NCI-H2196 (cell line): Measurements from ENCODE around the gene PPP6R2.

Experiments used
- DNase-seq: peaks from one replicate; lab custom pipeline; 2025; ENCODE audit not compliant: unreplicated experiment; lab: John Stamatoyannopoulos, UW

PPP6R2 gene

GRCh38 chr22:50342651-50343540 is at the start of gene PPP6R2:
TSS of gene PPP6R2 (plus strand) at chr22:50343327. CDS start at chr22:50393909, 50,582 bp downstream.
- peak; percentile 61 for DNase-seq

- DNase-seq, result no peak
Observed at GRCh38 chr22:50293441-50294318, 49.4 kb upstream of the PPP6R2 start.

GRCh38 chr22:50294319-50294656 is 48.8 kb upstream of the PPP6R2 start:
- DNase-seq, result no peak

- no peak for DNase-seq
Observed at GRCh38 chr22:50296658-50297490, 46.3 kb upstream of the PPP6R2 start.

GRCh38 chr22:50297510-50298265 is 45.4 kb upstream of the PPP6R2 start:
- no peak for DNase-seq

- DNase-seq, result no peak
Observed at GRCh38 chr22:50298266-50298637, 44.9 kb upstream of the PPP6R2 start.

GRCh38 chr22:50298937-50299784 is 44.0 kb upstream of the PPP6R2 start:
- DNase-seq, result no peak

GRCh38 chr22:50299785-50300619 is 43.1 kb upstream of the PPP6R2 start:
- DNase-seq, result no peak

GRCh38 chr22:50300620-50301257 is 42.4 kb upstream of the PPP6R2 start:
- no peak for DNase-seq

- no peak for DNase-seq
Observed at GRCh38 chr22:50301581-50301991, 41.5 kb upstream of the PPP6R2 start.

GRCh38 chr22:50302041-50302541 is 41.0 kb upstream of the PPP6R2 start:
- no peak for DNase-seq

GRCh38 chr22:50302564-50302963 is 40.6 kb upstream of the PPP6R2 start:
- DNase-seq, result no peak

GRCh38 chr22:50303515-50303847 is 39.6 kb upstream of the PPP6R2 start:
- no peak for DNase-seq

- no peak for DNase-seq
Observed at GRCh38 chr22:50303848-50304527, 39.1 kb upstream of the PPP6R2 start.

GRCh38 chr22:50304528-50305392 is 38.4 kb upstream of the PPP6R2 start:
- DNase-seq, result no peak

GRCh38 chr22:50305393-50305922 is 37.7 kb upstream of the PPP6R2 start:
- DNase-seq, result no peak
